GM18505 (cell line): ENCODE data around the gene P2RX2.

Experiments
- ATAC-seq: cut with Tn5 transposase; IDR thresholded peaks from one replicate; pipeline ENCODE4 v1.9.1; 2021; ENCODE audit not compliant: unreplicated experiment
- POLR2A ChIP-seq: IDR thresholded peaks from 4 replicates; pipeline ENCODE4 v1.6.1; 2011; ENCODE audit warnings: borderline replicate concordance; ENCODE audit not compliant: insufficient read depth, insufficient read length; ENCODE audit errors: extremely low read depth

P2RX2 gene

GRCh38 chr12:132618683-132619043 is at the start of gene P2RX2:
TSS of gene P2RX2 (plus strand) at chr12:132618776. CDS start at chr12:132618817, 41 bp downstream.
- no peak for ATAC-seq
- TF ChIP-seq POLR2A, result no peak

- TF ChIP-seq POLR2A, result no peak
- no peak for ATAC-seq
Measured at GRCh38 chr12:132568826-132569480, 49.6 kb upstream of the P2RX2 start.

DNA sequence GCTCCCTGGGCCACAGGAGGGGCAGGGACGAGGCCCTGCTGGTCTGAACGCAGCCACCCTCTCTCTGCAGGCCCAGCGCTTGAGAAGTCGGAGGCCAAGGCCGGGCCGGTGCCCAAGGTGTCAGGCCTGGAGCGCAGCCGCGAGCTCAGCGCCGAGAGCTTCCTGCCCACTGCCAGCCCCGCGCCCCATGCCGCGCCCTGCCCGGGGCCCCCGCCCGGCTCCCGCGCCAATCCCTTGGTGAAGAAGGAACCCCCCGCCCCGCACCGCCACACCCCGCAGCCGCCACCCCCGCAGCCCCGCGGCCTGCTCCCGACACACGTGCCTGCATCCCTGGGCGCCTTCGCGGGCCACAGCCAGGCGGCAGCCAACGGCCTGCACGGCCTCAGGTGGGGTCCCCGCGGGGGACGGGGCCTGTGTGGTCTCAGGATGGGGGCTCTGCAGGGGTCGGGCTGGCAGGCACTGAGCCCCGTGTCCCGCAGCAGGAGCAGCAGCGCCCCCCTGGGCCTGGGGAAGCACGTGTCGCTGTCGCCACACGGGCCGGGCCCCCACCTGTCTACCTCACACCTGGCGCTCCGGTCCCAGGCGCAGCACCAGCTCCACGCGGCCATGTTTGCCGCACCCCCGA is 48.6 kb upstream of the P2RX2 start:
- no peak for ATAC-seq
- TF ChIP-seq POLR2A, result no peak

DNA sequence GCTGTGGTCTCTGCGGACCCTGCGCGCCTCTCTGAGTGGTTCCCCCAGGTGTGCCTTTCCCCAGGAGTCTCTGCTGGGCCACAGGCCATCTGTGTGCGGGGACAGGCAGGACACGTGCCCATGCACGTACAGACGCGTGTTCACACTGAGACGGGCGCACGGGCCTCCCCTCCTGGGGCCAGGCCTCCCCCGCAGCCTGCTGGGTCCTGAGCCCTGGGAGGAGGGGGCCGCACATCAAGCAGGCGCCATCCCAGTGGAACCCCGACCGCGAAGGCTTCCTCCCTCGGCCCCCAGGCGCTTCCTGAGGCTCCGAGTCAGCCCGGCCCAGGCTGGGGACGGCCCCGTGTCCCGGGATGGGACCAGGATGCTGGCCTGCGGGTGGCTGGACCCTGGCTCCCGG is 47.9 kb upstream of the P2RX2 start:
- no peak for TF ChIP-seq POLR2A
- ATAC-seq, result no peak

- no peak for TF ChIP-seq POLR2A
- no peak for ATAC-seq
Measured at GRCh38 chr12:132571051-132571450, 47.5 kb upstream of the P2RX2 start.

GRCh38 chr12:132571598-132571997 is 47.0 kb upstream of the P2RX2 start:
- no peak for ATAC-seq
- TF ChIP-seq POLR2A, result no peak

DNA sequence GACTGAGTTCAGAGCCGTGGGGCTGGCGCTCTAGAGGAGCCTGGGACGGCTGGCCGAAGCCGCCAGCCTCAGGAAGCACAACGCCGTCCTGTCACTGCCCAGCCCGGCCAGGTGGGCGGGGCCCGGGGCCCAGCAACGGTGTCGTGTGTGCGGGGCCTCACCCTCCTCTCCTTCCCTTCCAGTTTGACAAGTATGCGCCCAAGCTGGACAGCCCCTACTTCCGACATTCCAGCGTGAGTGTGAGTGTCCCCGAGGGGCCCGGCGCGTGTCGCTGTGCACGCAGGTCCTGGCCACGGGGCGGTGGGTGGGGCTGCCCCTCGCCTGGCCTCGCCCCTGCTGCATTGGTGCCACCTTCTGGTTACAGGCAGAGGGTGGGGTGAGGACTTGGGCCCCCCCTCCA is 46.5 kb upstream of the P2RX2 start:
- ATAC-seq, result no peak
- no peak for TF ChIP-seq POLR2A

DNA sequence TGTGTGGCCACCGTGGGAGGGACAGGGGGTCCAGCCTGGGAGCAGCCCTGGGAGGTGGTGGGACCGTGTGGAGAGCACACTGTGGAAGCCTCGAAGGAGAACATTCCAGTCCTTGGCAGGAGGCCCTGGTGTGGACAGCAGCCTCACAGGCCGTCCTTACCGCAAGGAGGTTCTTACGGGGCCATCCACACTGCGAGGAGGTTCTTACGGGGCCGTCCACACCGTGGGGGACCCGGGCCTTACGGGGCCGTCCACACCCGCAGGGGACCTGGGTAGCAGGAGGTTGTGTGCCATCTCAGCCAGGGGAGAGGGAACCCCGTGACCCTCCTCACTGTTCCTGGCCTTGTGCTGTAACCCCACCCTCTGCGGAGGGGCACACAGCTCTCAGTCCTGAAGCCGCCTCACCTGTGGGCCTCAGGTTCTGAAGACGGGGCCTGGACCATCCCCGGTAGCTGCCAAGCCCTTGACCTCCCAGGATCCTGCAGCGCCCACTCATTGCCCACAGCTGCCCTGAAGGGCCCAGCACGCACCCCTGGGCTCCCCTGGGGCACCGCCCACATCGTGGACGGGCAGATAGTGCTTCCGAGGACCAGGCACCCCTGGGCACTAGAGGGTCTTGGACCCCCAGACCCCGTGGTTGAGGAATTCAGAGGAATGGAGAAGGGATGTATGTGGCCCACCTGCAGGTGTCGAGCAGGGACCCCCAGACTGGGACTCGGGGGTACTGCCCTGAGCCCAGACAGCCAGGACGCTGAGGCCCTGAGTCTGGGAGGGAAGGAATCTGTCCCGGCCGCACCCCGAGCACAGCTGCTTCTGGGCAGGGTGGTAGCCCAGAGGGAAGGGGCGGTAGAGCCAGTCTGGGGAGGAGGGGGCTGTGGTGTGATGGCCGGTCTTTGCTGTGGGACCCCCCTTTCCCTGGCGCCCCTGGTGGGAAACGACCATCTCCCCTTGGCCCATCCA is 45.5 kb upstream of the P2RX2 start:
- no peak for ATAC-seq
- no peak for TF ChIP-seq POLR2A

DNA sequence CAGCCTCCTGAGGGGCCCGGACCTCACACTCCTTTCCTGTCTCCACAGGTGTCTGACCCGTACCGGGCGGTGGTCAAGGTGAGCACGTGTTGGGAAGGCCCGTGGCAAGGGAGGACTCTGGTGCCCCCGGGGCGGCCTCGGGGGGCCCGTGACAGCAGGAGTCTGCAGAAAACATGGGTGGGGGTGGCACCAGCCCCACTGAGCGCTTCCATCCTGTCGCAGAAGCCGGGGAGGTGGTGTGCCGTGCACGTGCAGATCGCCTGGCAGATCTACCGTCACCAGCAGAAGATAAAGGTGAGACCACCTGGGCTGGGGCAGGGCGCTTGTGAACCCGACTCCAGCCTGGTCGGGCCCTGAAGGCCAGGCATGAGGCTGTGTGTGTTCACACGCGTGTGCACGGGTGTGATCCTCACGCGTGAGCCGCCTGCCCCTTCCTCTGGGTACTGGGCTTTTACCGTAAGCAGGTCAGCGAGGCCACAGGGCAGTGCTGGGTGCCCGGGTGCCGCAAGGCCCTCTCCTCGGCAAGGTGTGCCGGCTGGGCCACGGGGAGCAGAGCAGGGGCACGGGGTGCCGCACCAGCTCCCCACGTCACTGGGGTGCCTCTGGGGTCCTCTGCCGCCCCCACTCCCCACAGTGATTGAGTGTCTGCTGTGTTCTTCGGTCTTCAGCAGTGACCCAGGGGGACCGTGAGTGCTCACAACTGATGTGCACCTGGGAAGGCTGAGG is 44.1 kb upstream of the P2RX2 start:
- ATAC-seq, result no peak
- TF ChIP-seq POLR2A, result no peak

- ATAC-seq, result no peak
- no peak for TF ChIP-seq POLR2A
Measured at GRCh38 chr12:132575661-132576060, 42.9 kb upstream of the P2RX2 start.

DNA sequence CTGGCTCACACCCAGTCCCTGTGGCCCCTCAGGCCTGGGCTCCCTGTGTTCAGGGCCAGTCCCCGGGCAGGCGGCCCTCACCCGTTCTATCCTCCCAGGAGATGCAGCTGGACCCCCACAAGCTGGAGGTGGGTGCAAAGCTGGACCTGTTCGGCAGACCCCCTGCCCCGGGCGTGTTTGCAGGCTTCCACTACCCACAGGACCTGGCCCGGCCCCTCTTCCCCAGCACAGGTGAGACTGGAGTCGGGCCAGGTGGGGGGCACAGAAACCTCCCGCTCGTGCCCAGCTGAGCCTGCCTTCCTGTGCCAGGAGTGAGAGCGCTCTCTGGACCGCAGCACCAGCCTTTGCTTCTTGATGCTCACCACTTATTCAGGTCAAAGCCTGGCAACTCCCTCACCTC is 41.9 kb upstream of the P2RX2 start:
- no peak for ATAC-seq
- TF ChIP-seq POLR2A, result no peak

GRCh38 chr12:132577191-132577920 is 41.2 kb upstream of the P2RX2 start:
- no peak for TF ChIP-seq POLR2A

GRCh38 chr12:132578118-132578517 is 40.5 kb upstream of the P2RX2 start:
- ATAC-seq, result no peak
- no peak for TF ChIP-seq POLR2A

More at GRCh38 chr12:132577191-132577920, 41.2 kb upstream of the P2RX2 start:
- no peak for ATAC-seq

DNA sequence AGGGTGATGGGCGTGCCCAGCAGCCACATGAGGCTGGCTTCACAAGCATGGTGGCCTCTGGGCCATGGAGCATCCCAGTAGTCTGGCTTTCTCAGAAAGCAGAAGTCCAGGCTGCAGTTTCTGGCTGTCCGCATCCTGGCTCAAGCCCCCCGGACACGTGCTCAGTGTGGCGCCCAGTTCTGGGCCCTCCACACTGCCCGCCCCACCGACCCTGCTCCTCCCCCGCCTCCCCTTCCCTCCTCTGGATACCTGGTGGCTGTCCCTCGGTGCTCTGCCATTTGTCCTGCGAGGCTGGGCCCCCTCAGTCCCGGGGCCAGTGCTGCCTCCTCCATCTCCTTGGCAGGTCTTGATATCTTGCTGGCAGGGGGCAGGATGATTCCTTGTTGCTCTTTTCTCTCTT is 39.8 kb upstream of the P2RX2 start:
- TF ChIP-seq POLR2A, result no peak
- ATAC-seq, result no peak
